ENCODE data around the gene FSTL4. TPM values are rescaled to one million over a fixed set of nuclear protein-coding genes. Genes with fewer than 3 reads are reported as not detected.
A peak's percentile ranks its signal among the peaks of the same experiment; 100 is the strongest.

FSTL4 gene
- total RNA-seq, 1 donor from 2014 or later: 0.20 TPM

- DNase-seq (ENCODE audit: low read depth in 2 of 2): peak; percentile 43 to 69
Measured at GRCh38 chr5:133610489-133611356, 1.6 kb downstream of the FSTL4 start.

GRCh38 chr5:133607451-133607850, 4.9 kb downstream of the FSTL4 start:
- DNase-seq (ENCODE audit: low read depth in 2 of 2): no peak

DNA sequence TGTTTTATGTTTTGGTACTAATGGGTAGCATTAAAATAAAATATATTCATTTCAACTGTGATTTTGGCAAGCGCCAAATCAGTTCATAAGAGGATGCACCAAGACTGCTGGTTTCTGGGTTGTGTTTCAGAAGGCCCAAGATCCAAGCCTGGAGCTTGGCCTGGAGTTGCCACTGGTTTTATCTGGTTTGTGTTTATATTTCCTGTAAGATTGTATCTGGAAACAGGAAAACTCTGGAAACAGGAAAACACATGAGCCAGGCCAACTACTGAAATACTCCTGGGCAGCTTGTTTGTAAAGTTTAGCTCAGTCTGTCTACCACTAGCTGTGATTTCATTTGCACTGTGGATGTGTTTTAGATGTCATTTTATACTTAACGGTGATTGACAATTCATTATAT, 5.5 kb downstream of the FSTL4 start:
- DNase-seq (ENCODE audit: low read depth in 2 of 2): peak in 1 of 2 donors; percentile 36

DNA sequence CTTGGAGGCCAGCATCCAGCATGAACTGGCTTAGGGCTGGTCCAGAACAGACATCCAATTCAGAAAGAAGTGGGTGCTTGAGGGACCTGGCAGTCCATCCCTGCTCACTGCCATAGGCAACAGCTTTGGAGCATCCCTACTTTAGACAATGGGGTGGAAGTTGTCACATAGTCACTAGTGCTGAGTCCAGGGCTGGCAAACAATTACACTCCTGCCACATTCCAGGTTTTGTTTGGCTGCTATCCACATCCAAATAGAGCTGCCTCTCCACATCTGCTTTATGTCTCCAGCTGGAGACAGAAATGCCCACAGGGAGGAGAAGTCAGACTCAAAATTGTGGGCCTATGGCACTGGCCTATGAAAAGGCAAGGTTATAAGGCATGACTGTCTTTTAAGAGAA, 7.0 kb downstream of the FSTL4 start:
- peak in 1 of 2 donors; percentile 62 for DNase-seq (ENCODE audit: low read depth in 2 of 2)

GRCh38 chr5:133603711-133604110, 8.6 kb downstream of the FSTL4 start:
- DNase-seq (ENCODE audit: low read depth in 2 of 2): no peak

DNA sequence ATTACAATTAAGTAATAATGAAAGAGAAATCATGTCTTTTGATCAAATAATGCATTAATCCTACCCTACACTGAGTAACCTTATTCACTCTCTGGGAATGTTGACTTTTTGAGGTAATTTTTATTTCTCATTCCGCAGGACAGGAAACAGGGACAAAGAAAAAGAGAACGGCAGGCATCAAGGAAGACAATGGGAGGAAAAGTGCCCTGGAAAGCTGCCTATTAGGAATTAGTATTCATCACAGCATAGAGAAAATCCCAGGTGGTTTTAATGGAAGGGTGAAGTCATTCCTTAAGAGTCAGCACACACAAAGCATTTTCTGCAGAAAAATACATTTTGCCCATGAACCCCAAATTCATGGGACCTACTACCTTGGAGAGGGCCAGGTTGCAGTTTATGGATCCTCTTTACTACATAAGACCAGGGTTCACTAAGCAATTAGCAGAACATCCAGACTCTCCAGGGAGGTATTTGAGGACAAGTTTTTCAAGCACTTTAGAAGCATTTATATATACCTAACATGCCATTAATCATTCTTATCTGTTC, 9.4 kb downstream of the FSTL4 start:
- peak; percentile 34 to 62 for DNase-seq (ENCODE audit: low read depth in 2 of 2)

DNA sequence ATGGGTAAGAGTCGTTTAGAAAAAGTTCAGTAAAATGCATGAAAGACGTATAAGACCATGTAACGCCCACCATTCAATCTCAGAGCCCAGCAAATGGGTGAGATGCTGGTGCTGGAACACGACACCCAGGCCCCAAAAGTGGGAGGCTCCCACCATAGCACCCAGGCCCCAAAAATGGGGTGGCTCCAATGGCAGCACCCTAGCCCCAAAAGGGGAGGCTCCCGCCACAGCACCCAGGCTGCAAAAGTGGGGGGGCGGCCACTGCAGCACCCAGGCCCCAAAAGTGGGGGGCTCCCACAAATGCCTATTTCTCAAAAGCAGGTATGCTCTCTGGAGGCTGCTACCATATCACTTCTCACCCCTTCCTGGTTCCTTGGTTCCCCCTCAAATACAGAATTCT, 12.7 kb downstream of the FSTL4 start:
- DNase-seq (ENCODE audit: low read depth in 2 of 2): no peak

DNA sequence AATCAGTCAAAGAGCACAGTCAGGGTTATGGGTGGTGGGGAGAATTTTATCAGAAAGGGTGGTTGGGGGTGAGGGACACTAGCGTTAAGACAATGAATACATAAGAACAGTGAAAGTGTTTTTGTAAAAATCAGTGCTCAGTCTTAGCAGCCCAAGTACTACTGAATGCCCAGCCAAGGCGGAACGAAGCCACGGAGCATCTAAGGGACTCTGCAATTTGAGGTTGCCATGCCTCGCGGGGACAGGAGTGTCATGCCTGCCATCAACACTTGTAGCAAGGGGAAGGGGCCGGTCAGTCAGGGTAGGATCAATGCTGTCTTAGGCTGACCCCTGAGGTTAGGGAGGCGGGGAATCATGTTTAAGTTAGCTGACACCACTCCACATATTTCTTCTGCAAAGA, 13.3 kb downstream of the FSTL4 start:
- no peak for DNase-seq (ENCODE audit: low read depth in 2 of 2)

DNA sequence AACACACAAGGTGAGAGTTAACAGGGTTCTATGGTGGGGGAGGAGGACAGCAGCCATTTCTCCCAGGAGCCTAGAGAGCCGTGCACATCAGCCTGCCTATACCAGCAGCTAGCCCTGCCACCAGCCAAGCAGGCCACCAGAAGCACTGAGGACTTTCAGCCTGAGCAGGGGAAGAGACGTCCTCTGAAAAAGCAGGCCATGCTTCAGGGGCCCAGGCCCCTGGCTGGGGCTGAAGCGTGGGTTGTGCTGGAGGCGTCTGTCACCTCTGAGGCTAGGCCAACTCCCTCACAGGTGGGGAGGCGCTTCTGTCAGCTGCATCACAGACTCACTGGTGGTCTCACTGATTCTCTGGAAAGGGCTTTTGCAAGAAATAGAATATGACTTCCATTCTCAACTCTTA, 16.3 kb downstream of the FSTL4 start:
- DNase-seq (ENCODE audit: low read depth in 2 of 2): no peak

- no peak for DNase-seq (ENCODE audit: low read depth in 2 of 2)
Measured at GRCh38 chr5:133595465-133595864, 16.9 kb downstream of the FSTL4 start.

DNA sequence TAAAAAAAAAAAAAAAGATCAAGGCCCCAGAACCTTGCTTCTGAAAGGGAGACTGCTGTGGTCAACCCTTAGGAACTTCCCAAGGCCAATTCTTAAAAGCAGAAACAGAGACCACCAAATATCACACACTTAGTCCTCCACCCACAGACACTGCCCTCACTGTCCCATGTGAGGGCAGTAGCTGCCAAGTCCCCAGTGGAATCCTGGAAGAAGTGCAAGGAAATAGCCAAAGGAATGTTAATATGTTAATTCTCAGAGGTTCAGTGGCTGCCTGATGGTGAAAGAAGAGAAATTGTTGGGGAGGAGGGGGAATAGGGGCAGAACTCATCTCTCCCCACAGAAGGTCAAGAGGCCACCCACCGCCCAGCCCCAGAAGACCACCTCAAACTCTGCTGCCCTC, 23.1 kb downstream of the FSTL4 start:
- DNase-seq (ENCODE audit: low read depth in 2 of 2): no peak

DNA sequence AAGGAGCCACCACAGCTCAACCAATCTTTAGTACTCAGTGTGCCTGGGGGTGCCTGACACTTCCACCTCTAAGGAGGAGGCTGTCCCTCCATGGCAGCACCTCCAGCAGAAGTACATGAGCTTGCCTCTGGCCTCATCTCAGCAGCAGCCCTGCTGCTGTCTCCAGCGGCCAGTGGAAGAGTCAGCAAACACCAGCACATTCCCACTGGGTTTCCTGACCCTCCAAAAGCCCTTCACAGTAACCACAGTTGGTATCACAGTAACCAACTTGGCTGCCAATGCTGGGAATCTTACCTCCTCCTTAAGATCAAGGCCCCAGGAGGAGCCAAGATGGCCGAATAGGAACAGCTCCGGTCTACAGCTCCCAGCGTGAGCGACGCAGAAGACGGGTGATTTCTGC, 29.4 kb downstream of the FSTL4 start:
- DNase-seq (ENCODE audit: low read depth in 2 of 2): no peak

DNA sequence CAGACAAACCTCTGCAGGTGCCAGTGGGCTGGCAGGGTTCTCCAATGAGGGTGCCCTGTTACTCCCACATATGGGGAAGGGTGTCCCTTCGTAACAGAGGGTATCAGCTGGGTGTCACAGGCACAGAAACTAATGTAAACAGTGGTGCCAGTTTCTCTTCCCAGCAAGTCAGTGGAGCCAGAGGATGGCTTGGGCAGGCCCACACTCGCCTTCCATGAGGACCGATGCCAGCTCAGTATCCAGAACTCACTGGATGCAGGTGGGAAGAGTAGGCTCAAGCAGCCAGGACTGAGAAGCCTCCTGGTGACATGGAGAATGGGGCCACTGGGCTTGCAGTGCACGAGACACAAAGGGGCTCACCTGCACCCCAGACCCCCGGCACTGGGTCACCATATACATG, 30.4 kb downstream of the FSTL4 start:
- no peak for DNase-seq (ENCODE audit: low read depth in 2 of 2)

DNA sequence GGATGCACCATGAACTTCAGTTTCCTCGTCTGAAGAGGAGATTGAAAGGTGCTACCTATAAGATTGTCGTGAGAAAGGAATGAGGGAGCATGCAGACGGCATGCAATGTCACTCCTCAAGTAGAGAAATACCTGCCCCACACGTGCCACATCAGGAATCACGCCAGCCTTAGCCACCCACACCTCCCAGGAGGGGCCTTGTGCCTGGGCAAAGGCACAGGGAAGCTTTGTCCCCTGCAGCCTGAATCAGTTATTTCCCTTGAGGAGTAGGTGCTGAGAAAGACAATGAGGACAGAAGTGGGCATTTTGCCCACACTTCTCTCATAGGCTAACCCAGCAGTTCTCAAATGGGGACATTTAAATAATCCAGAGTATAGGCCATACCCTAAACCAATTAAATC, 31.0 kb downstream of the FSTL4 start:
- no peak for DNase-seq (ENCODE audit: low read depth in 2 of 2)

DNA sequence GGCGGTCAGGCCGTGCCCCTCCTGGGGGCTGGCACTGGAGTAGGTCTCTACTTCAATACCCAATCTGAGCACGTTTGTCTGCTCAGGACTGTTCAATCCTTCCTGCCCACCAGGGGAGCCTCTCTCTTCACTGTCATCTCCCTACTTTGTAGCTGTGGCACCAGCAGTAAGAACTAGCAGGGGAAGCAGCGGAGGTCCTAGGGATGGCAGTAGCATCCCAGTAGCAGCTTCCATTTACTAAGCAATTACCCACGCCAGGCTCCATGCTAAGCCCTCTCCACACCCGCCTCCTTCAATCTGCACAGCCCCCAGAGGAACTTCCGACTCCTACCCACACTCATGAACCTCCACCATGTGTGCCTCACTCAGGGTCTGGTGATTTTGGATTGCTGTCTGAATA, 31.7 kb downstream of the FSTL4 start:
- DNase-seq (ENCODE audit: low read depth in 2 of 2): no peak

DNA sequence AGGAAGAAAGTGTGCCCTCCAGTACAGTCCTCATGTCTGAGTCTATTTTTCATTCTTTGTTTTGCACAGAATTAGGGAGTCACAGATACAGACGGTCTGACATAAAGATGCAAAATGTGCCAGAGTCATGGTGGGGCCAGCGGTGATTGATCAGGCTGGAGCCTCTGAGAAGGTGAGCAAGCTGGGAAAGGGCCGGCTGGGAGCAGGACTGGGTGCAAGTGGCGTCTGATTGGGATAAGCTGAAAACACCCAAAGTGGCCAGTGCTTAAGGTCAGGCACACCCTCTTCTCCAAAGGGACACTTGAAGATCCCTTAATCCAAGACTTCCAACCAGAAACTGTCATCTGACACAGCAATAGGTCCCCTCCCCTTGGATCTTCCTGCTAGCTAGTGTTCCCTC, 32.6 kb downstream of the FSTL4 start:
- DNase-seq (ENCODE audit: low read depth in 2 of 2): no peak

GRCh38 chr5:133569347-133569746, 43.0 kb downstream of the FSTL4 start:
- DNase-seq (ENCODE audit: low read depth in 2 of 2): no peak

DNA sequence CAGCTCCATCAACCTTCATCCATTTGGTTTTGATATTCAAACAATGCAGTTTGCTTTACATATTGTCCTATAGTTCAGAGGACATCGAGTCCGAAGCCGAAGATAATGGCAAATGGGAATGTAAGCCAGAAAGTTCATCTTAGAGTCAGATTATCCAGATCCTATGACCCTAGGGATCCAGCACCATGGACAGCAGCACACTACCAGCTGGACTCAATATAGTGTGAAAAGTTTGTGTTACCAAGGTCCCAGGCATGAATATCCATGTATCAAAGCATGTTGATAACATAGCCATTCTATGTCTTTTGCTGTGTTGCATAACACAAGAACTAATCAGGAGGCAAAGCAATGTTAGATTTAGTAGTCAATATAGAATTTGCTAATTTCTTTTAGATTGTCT, 46.3 kb downstream of the FSTL4 start:
- DNase-seq (ENCODE audit: low read depth in 2 of 2): peak; percentile 44 to 55

DNA sequence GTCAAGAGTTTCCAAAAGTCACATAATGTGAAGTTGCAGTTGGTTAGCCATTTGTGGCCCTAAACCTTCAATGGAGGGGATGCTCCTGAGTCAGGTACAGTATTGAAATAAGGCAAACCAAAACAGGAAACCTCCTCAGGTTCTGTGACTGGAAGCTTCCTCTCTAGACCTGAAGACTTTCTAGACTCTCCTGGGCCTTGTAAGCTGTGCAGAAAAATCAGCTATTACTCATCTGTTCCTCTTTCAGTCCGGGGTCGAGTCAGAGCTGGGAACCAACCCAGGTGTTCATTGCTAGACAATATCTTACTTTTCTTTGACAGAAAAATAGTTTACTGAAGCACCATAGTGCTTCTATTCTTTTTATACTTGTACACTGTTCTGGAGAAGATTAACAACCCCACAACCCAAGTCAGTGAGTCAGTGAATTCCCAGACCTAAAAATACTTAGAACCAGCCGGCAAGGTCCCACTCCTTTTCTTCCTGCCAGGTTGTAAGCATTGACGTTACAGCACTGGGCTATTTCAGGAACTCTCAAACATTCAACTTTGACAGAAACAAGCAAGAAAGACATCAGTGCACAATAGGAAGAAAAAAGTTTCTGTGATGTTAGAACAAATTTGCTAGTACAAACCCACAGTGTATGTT, 47.3 kb downstream of the FSTL4 start:
- no peak for DNase-seq (ENCODE audit: low read depth in 2 of 2)

- no peak for DNase-seq (ENCODE audit: low read depth in 2 of 2)
Measured at GRCh38 chr5:133562554-133562953, 49.8 kb downstream of the FSTL4 start.

DNA sequence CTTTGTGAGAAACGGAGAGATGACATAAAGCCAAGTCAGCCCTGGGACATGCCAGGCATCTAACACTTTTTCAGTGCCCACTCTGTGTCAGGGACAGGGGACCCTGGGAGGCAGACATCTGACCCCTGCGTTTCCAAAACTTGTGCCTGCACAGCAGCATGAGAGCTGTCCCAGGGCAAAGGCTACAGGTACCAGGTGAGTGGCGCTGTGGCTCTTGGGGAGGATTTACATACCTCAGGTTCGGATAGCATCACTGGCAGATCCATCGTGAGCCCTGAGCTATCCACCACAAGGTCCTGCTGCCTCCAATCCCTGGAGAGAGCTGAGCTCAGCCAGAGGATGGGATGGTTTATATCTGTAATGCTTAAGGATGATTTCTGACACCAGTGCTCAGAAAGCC, 52.4 kb downstream of the FSTL4 start:
- no peak for DNase-seq (ENCODE audit: low read depth in 2 of 2)

DNA sequence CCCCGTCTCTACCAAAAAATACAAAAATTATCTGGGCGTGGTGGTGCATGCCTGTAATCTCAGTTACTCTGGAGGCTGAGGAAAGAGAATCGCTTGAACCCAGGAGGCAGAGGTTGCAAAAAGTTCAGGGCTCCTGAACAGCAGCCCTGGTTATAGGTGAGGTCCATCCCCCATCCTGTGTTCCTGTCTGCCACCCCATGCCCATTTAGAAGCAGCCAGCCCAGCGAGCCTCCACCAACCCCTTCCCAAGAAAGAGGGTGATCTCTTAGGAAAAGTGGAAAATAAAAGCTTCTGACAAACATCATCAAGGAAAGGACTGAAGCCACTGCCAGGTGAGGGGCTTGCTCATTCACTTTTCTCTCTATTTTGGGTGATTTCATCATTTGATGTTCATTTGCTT, 55.8 kb downstream of the FSTL4 start:
- DNase-seq (ENCODE audit: low read depth in 2 of 2): no peak

- no peak for DNase-seq (ENCODE audit: low read depth in 2 of 2)
Measured at GRCh38 chr5:133554279-133554678, 58.1 kb downstream of the FSTL4 start.
